Posterior cingulate gyrus (tissue), 11 donors: ENCODE measurements around the gene CALN1.
"Not testable (repeated sequence)": the region's sequence is repeated elsewhere in the genome, so short reads cannot be mapped to it uniquely, and the experiment has no call there.

Source experiments
- DNase-seq, 10 donors: peaks; one replicate each; pipeline versions ENCODE4 v3.0.0 to v3.0.0-alpha.2; 2020 to 2021; ENCODE audit warnings: mixed read lengths in 3 of 10
- intact Hi-C: fragments of 100-400 bp; cut with DNase I; formaldehyde crosslinking; loops from one replicate; pipeline ENCODE4 v1.15.1; 2023

CALN1 gene

GRCh38 chr7:71933426-71933825 is 478.7 kb downstream of the CALN1 start:
- intact Hi-C loops: no loop called here
- DNase-seq: no peak

- DNase-seq: no peak
- intact Hi-C loops: no loop called here
Measured at GRCh38 chr7:71925663-71926062, 486.5 kb downstream of the CALN1 start.

- intact Hi-C loops, DNase-seq: not testable (repeated sequence)
Measured at GRCh38 chr7:71914204-71914603, 497.9 kb downstream of the CALN1 start.

DNA sequence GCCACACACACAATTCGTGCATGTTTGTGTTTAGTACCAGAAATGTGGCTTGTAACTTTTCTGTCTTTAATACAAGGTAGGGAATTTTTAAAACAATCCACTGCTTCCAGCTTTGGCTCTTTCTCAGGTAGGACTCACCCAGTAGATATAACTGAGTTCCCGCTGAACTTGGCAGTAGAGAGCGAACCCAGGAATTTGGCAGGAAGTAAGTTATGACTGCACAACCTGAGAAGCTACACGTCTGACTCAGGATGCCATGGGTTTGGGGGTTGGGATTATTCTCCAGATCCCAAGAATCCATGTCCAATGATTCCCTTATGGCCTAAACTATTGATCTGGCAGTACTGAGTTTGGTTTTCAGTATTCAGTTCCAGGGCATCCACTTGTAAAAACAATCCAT is 499.7 kb downstream of the CALN1 start:
- no peak for DNase-seq
- intact Hi-C loops: no loop called here

GRCh38 chr7:71911051-71911450 is 501.1 kb downstream of the CALN1 start:
- DNase-seq: no peak
- intact Hi-C loops: no loop called here

DNA sequence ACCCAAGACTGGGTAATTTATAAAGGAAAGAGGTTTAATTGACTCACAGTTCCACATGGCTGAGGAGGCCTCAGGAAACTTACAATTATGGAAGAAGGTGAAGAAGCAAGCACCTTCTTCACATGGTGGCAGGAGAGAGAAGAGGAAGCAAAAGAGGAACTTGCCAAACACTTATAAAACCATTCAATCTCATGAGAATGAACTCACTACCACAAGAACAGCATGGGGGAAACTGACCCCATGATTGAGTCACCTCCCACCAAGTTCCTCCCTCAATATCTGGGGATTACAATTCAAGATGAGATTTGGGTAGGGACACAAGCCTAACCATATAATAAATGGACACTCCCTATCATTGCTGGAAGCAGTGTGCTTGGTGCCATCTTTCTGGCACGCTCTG is 506.3 kb downstream of the CALN1 start:
- intact Hi-C loops: no loop called here
- DNase-seq: no peak

DNA sequence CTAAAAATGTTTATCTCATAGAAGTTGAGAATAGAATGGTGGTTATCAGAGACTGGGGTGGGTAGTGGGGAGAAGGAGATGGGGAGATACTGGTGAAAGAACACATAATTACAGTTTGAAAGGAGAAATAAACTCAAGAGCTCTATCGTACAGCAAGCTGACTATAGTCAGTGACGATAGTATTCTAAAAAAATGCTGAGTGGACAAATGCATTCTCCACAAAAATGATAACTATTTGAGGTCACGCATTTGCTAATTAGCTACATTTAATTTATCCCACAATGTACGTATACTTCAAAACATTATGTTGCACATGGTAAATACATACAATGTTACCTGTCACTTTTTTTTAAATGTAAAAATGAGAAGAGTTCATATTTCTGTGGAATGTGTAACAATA is 507.7 kb downstream of the CALN1 start:
- intact Hi-C loops: no loop called here
- DNase-seq: no peak

DNA sequence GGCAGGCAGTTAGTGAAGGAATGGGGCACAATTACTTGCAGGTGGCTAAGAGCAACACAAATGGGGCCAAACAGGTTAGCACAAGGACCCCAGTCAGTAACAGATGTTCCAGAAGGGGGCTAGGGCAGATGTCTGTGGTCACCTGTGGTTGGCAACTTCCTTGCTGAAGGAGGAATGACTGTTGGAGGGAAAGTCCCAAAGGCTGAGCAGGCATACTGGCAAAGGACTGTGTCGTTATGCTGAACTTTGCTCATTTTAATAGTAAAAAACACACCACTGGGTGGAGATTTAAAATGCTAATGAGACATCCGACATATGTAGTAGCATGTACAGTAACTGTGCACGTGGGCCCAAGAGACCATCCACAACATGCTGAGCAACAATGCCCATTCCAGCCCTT is 511.6 kb downstream of the CALN1 start:
- intact Hi-C loops: no loop called here
- DNase-seq: no peak

DNA sequence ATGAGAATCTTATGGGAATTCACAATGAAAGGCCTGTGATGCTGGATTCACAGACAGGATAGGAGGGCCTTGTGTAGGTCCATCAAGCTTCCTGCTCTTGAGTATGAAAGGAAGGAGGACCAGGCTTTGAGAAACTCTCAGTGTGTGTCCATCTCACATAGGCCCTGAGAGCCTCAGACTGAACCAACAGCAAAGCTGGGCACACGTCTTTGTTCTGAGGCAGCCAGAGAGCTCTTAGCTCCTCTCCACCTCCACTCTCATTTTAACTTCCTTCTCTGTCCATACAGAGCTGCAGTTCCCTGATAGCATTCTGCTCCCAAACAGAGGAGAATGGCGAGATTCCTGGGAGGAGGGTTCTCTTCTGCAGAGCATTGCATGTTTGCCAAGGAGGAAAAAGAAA is 515.6 kb downstream of the CALN1 start:
- DNase-seq: no peak
- intact Hi-C loops: no loop called here

GRCh38 chr7:71886046-71886445 is 526.1 kb downstream of the CALN1 start:
- intact Hi-C loops: no loop called here
- peak in 2 of 10 donors; percentile 14 to 35 for DNase-seq

DNA sequence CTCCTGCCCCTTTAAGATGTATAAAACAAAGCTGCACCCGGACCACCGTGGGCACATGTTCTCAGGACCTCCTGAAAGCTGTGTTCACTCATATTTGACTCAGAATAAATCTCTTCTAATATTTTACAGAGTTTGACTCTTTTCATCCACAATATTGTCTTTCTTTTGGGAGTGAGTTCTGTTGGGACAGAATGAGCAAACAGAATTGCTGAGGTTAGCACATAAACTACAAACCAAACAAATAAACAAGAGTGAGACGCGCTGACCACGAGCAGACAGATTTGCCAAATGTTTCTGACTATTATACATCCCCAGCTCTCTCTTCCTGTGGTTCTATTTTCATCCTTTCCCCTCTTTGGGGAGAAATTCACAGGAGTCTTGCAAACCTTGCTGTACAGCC is 526.7 kb downstream of the CALN1 start:
- intact Hi-C loops: no loop called here
- DNase-seq: no peak

- no peak for DNase-seq
- intact Hi-C loops: no loop called here
Measured at GRCh38 chr7:71883415-71883814, 528.7 kb downstream of the CALN1 start.

GRCh38 chr7:71871446-71871845 is 540.7 kb downstream of the CALN1 start:
- no peak for DNase-seq
- intact Hi-C loops: no loop called here

- intact Hi-C loops: no loop called here
Measured at GRCh38 chr7:71870812-71871211, 541.3 kb downstream of the CALN1 start.

GRCh38 chr7:71868797-71869196 is 543.3 kb downstream of the CALN1 start:
- no peak for DNase-seq
- intact Hi-C loops: no loop called here

More at GRCh38 chr7:71870812-71871211, 541.3 kb downstream of the CALN1 start:
- no peak for DNase-seq

DNA sequence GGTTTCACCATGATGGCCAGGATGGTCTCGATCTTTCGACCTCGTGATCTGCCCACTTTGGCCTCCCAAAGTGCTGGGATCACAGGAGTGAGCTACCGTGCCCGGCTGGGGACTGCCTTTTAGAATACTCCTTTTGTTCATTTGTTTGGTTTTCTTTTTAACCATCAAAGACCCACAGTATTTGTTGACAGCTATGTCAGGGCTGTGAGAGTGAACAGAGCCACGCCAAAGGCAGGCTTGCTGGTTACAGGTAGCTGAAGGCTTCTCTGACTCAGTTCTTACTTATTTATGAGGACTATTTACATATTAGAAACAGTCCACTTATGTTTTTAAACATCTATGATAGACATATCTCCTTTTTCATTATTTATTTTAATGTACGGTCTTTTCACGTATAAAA is 544.5 kb downstream of the CALN1 start:
- DNase-seq: no peak
- intact Hi-C loops: no loop called here

- intact Hi-C loops: no loop called here
- DNase-seq: no peak
Measured at GRCh38 chr7:71865172-71865571, 547.0 kb downstream of the CALN1 start.

GRCh38 chr7:71864130-71864529 is 548.0 kb downstream of the CALN1 start:
- intact Hi-C loops: no loop called here
- no peak for DNase-seq

GRCh38 chr7:71860572-71860971 is 551.6 kb downstream of the CALN1 start:
- intact Hi-C loops: no loop called here
- no peak for DNase-seq

GRCh38 chr7:71857338-71857737 is 554.8 kb downstream of the CALN1 start:
- intact Hi-C loops: no loop called here
- no peak for DNase-seq

DNA sequence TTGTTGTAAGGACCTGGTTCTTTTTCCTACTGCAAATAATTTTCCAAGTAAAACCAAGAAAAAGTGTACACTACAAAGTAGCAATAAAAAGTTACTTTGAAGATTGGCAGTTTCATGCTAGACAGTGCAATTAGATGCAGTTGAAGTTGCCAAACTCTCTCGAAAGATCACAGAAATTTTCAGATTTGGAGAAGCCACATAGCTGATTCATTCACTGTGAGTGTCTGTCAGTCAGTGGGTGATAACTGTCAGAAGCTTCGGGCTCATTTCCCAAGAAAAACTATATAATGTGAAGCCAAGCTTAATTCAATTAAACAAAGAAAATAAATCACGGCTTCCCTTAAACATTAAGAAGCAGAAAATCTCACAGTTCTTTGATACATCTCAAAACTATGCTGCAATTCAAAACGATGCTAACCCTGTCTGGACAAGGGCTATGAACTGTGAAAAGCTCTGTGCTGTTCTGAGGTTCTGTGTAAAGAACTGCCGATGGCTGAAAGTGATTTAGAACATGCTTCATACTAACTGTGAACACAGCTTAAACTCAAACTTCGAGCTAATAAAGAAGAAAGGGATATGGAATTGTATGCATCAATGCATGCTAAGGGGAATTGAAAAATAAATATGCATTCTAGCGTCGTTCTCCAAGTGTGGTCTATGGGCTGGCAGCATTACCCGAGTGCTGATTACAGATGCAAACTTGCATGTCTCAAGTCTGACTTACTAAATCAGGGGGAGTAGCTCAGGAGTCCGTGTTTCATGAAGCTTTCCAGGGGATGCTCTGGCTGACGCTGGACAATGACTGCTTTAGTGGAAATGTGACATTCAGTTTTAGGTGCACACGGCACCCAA is 557.4 kb downstream of the CALN1 start:
- intact Hi-C loops: no loop called here
- DNase-seq: no peak

DNA sequence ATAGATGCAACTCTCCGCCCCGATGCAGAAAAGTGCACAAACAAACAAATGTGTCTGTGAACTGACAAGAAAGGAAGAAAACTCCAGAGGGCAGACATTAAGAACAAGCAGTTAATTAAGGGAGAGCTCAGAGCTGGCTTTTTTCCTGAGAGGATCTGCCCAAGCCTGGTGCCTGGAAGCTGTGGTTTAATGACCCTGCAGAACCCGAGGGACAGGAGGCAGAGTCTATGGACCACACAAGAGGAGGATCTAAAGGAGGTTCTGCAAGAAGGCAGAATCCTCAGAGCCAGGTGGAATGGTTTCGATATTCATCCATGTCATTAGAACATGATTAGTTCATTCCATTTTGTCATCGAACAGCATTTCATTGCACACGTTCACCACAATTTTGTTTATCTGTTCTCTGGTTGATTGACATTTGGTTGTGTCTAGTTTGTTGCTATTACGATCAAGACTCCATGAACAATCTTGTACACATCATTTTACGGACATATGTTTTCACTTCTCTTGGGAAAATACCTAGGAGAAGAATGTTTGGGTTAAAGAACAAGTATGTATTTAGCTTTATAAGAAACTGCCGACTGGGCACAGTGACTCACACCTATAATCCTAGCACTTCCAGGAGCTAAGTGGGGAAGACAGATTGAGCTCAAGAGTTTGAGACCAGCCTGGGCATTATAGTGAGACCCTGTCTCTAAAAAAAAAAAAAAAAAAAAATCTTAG is 560.2 kb downstream of the CALN1 start:
- DNase-seq: no peak
- intact Hi-C loops: no loop called here
